Stomach (tissue), 4 donors: ENCODE data around the gene ANKS1B.

Experiments
- CTCF ChIP-seq, 7 experiments: fragments of 450-650 bp in 4 of 7; fragments of 200-600 bp in 3 of 7; sonication (generic) in 3 of 7; IDR thresholded peaks; one replicate each; pipeline ENCODE4 v1.5.1; 2016 to 2019; ENCODE audit warnings: antibody characterized with exemption in 7 of 7, control low read depth in 2 of 7, mild to moderate bottlenecking in 1 of 7
- EP300 ChIP-seq: sonication (generic); formaldehyde crosslinking; IDR thresholded peaks from one replicate; pipeline ENCODE4 v1.6.1; 2017; ENCODE audit warnings: antibody characterized with exemption
- POLR2A ChIP-seq, 4 donors: fragments of 450-650 bp; IDR thresholded peaks; one replicate each; pipeline ENCODE4 v1.6.1; 2016; ENCODE audit warnings: antibody characterized with exemption in 4 of 4, control low read depth in 2 of 4, mild to moderate bottlenecking in 1 of 4, moderate library complexity in 1 of 4
- POLR2AphosphoS5 ChIP-seq, 3 donors: sonication (generic); formaldehyde crosslinking; IDR thresholded peaks; one replicate each; pipeline ENCODE4 v1.6.1; 2016; ENCODE audit warnings: antibody characterized with exemption in 3 of 3

GRCh38 chr12:98788396-98788795, 1196.3 kb downstream of the ANKS1B start:
- TF ChIP-seq CTCF (IDR thresholded peaks at IDR 0.05) (no peak), POLR2A (IDR thresholded peaks at IDR 0.05) (no peak), POLR2AphosphoS5 (IDR thresholded peaks at IDR 0.05) (no peak), EP300 (no peak)
